ENCODE results near the gene CAPN9.

The CAPN9 gene

GRCh38 chr1:230818367-230818766 is 71.2 kb downstream of the CAPN9 start:
- DNase-seq (ENCODE audit: insufficient read length, low spot score) (no peak), FAIRE-seq (no peak)
- no peak for TF ChIP-seq POLR2A (IDR thresholded peaks at IDR 0.05; ENCODE audit: low read depth, low read length)

- DNase-seq (ENCODE audit: insufficient read length, low spot score) (no peak), FAIRE-seq (no peak)
- no peak for TF ChIP-seq POLR2A (IDR thresholded peaks at IDR 0.05; ENCODE audit: low read depth, low read length)
Measured at GRCh38 chr1:230818901-230819300, 71.7 kb downstream of the CAPN9 start.

GRCh38 chr1:230819976-230820375 is 72.8 kb downstream of the CAPN9 start:
- no peak for TF ChIP-seq POLR2A (IDR thresholded peaks at IDR 0.05; ENCODE audit: low read depth, low read length)
- FAIRE-seq: no peak
- no peak for DNase-seq (ENCODE audit: insufficient read length, low spot score)

DNA sequence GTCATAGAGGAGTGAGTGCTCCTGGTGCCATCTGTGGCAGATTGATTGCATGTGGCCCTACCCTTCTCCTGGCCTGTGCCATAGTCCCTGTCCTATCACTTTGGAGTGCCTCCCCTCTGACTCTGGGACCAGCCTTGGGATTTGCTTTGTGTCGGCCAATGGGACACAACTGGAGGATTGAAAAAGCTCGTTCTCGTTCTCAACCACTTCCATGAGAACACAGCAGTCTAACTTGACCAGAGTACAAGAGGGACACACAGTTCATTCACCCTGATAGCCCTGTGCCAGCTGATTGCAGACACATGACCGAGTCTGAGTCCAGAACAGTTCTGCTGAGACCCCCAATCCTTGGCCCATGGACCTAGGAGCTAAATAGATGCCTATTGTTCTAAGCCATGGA is 73.4 kb downstream of the CAPN9 start:
- no peak for FAIRE-seq
- TF ChIP-seq POLR2A (IDR thresholded peaks at IDR 0.05; ENCODE audit: low read depth, low read length): no peak
- no peak for DNase-seq (ENCODE audit: insufficient read length, low spot score)

GRCh38 chr1:230821346-230821745 is 74.2 kb downstream of the CAPN9 start:
- DNase-seq (ENCODE audit: insufficient read length, low spot score): no peak
- no peak for FAIRE-seq
- TF ChIP-seq POLR2A (IDR thresholded peaks at IDR 0.05; ENCODE audit: low read depth, low read length): no peak

DNA sequence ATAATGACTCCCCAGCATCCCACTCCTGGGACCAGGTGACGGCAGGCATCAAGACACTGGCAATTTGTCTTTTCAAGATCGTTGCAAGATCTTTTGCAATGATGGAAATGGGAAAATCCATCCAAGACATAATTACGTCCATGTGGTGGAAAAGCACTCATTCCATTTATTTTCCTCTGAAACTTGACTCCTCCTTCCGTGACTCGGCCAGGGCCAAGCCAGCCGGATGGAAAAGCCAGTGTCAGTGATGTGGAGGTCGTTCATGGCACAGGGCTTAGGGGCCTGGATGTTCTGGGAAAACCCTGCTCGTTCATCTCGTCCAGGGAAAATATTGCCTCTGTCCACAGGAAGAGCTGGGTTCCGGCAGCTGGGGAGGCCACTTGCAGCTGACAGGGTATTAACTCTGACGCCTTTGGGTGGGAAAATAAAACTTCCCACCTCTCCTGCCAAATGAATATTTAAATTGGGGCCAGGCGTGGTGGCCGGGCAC is 74.9 kb downstream of the CAPN9 start:
- FAIRE-seq: no peak
- DNase-seq (ENCODE audit: insufficient read length, low spot score): no peak
- no peak for TF ChIP-seq POLR2A (IDR thresholded peaks at IDR 0.05; ENCODE audit: low read depth, low read length)

- FAIRE-seq (no peak), DNase-seq (ENCODE audit: insufficient read length, low spot score) (no peak)
- TF ChIP-seq POLR2A (IDR thresholded peaks at IDR 0.05; ENCODE audit: low read depth, low read length): no peak
Measured at GRCh38 chr1:230823426-230823825, 76.2 kb downstream of the CAPN9 start.

- no peak for TF ChIP-seq POLR2A (IDR thresholded peaks at IDR 0.05; ENCODE audit: low read depth, low read length)
- no peak for FAIRE-seq
- no peak for DNase-seq (ENCODE audit: insufficient read length, low spot score)
Measured at GRCh38 chr1:230823931-230824381, 76.8 kb downstream of the CAPN9 start.

DNA sequence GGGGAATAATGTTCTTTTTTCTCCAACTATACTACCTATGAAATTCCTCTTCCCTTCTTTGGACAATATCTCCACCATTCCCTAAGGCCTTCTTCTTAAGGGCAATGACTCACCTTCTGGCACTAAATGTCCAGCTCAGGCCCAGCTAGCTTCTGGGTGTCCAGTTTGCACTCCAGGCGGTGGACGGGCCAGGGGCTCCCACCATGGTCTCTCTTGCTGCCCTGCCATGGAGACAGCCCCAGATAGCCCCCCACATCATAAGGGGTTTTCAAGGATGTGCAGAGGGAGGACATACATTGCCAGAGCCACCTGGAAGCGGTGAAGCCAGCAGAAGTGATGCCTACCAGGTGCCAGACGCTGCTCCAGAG is 77.3 kb downstream of the CAPN9 start:
- no peak for DNase-seq (ENCODE audit: insufficient read length, low spot score)
- no peak for TF ChIP-seq POLR2A (IDR thresholded peaks at IDR 0.05; ENCODE audit: low read depth, low read length)

DNA sequence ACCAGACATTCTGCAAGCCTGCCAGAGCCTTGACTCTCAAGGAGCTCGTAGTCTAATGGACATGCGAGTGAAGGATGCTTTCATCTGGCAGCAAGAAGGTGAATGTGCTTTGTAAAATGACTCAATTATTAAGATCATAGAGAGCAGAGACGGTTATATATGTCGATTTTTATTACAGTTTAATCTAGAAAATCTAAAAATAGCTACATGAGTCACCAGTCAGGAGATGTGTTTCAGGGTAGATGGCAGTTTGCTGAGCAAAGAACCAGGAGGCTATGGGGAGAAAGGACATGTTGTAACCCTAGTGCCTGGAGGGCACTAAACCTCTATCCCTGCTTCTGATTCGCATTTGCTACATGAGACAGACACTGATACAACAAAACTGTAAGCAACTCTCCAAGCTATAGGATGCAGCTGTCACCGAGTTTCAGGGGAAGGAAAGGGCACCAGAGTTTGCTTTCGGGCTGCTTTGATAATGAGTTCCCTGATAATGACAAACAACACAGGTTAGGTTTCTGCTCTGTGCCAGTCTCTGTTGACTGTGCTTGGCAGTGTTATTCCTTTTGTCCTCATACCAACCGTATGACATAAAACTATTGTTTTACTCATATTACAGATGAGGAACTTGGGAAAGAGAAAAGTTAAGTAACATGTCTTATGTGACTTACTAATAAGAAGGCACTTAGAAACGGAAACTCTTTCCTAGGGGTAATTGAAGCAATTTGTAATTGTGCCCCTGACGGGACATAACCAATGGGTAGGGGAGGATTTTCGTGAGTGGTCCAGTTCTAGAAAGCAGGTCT is 77.9 kb downstream of the CAPN9 start:
- DNase-seq (ENCODE audit: insufficient read length, low spot score) (peak; percentile 49), FAIRE-seq (no peak)
- no peak for TF ChIP-seq POLR2A (IDR thresholded peaks at IDR 0.05; ENCODE audit: low read depth, low read length)

More for the DNA sequence above, 77.3 kb downstream of the CAPN9 start:
- no peak for FAIRE-seq

- no peak for TF ChIP-seq POLR2A (IDR thresholded peaks at IDR 0.05; ENCODE audit: low read depth, low read length)
- no peak for FAIRE-seq
- DNase-seq (ENCODE audit: insufficient read length, low spot score): no peak
Measured at GRCh38 chr1:230825761-230826160, 78.6 kb downstream of the CAPN9 start.

DNA sequence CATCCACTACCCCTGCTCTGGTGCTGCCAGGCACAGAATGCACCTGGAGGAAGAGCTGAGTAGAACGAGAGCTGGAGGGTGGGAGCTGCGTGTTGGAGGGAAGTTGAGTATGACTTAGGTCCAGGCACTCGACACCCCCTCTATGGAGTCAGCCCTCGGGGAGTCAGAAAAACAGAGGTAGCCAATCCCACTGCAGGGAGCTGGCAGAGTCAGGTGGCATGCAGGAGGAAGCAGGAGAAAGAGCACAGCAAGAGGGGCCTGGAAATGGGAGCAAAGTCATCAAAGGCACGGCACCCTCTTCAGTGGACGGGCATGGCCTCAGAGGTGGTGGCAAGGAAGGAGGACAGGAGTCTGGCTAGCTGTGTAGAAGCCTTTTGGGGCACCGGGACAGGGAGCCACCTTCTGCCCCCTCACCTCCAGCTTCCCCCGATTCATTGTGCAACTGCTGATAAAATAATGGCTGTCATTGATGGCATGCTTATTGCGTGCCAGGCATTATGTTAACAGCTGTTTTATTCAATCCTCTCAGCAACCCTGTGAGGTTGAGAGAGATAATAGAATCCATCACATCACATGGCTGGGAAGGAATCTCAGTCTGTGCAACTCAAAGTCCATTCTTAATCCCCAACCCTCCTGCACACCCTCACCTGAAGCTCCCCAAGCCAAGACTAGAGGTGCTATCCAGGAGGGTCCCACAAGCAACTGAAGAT is 79.1 kb downstream of the CAPN9 start:
- FAIRE-seq (no peak), DNase-seq (ENCODE audit: insufficient read length, low spot score) (no peak)
- no peak for TF ChIP-seq POLR2A (IDR thresholded peaks at IDR 0.05; ENCODE audit: low read depth, low read length)

DNA sequence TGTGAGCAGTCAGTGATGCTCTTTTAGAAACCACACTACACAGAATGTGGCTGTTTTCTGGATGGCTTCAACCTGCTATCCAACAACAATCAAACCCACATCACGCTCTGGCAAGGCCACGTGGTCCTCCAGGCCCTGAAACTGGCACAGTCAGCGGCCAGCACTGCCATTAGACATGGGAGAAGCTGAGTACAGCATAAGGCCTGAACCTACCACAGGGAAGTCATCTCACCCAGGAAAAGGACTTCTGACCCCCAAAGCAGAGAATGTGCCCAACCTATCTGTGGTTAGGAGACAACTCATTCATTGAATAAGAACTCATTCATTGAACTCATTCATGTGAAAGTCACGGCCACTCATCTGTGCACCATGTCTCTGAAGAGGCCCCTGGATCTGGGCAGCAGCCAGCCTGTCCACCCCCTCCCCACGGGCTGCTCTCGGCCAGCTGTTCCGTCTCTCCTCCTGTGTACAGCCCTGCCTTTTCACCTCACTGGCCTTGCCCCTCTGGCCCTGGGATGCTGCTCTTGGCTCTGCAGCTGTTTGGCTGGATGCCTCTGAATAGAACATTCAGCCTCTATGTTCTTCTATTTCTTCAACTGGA is 80.0 kb downstream of the CAPN9 start:
- DNase-seq (ENCODE audit: insufficient read length, low spot score) (no peak), FAIRE-seq (no peak)
- TF ChIP-seq POLR2A (IDR thresholded peaks at IDR 0.05; ENCODE audit: low read depth, low read length): no peak

DNA sequence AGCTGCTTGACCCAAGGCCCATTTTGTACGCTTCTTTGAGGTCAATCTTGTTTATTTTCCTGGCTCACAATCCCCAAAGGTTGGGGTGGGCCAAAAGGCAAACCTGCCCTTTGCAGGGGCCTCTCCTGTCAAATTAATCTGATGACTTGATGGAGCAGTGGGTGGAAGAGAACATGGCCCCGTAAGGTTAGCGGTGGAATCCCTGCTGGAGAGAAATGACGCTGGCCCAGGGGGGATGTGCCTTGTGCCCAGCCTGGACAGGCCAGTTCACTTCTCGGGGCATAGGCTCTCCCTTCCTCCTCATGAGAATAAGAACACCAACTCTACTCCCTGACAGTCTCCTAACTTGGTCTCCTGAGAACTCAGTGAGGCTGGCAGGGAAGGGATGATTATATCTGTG is 80.6 kb downstream of the CAPN9 start:
- DNase-seq (ENCODE audit: insufficient read length, low spot score): no peak
- FAIRE-seq: no peak
- TF ChIP-seq POLR2A (IDR thresholded peaks at IDR 0.05; ENCODE audit: low read depth, low read length): no peak

Data from H54 (cell line).